T-helper 22 cell (primary cell): ENCODE results near the gene CACNB3.
"Not testable (repeated sequence)": the region's sequence is repeated elsewhere in the genome, so short reads cannot be mapped to it uniquely, and the experiment has no call there.

Experiments
- DNase-seq: peaks from one replicate; pipeline ENCODE4 v3.0.0-alpha.2; 2020; ENCODE audit warnings: low read depth

The CACNB3 gene

DNA sequence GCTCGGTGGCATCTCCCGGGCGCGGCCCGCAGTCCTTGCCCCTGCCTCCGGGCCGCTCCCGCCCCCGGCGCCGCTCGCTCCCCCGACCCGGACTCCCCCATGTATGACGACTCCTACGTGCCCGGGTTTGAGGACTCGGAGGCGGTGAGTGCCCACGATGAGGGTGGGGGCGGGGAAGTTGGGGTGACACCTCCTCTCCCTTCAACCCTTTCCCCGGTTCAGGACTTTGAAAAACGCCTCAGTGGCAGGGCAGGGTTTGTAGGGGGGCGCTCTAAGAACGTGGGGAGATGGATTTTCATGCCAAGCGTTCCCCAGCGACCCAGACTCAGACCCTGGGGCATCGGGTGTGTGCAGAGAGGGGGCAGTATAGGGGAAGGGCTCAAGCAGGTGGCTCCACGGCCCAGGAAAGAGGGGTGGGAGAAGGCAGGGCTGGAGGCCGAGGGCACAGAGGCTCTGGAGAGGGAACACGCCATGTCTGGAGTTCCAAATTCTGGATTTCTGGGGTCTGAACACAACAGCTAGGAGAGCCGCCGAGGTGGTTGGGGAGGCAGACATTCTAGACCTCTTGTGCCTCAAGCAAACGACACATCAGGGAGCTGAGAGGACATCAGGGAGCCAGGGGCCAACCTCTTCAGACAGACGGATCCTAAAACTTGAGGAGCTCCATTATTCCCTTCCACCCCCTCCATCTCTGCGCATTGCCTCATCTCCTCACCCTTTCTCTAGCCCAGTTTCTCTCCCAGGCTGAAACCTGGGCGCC, 715 bp downstream of the CACNB3 start:
- no peak for DNase-seq

- DNase-seq, result no peak
These were observed 1.9 kb downstream of the CACNB3 start for GRCh38 chr12:48819986-48820725.

DNA sequence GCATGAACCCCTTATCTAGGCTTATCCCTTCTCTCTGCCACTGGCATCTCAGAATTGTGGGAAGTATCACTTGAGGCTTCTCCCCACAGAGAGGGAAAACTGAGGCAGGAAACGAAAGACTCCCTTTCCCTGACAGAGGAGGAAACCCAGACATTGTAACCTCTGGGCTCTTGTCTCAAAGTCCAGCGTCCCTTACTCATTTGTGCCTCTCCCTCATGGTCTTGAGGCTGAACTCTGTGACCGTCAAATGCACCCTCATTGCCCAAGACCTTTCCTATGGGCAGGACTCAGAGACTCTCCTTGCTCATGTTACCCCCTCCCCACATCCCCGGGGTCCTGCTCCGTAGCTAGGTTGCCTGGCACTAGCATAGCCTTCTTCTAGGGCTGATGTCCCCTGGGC, 3.8 kb downstream of the CACNB3 start:
- DNase-seq, result no peak

GRCh38 chr12:48822711-48823110, 4.4 kb downstream of the CACNB3 start:
- no peak for DNase-seq

- no peak for DNase-seq
These were observed 5.0 kb downstream of the CACNB3 start for GRCh38 chr12:48823281-48823680.

- peak; percentile 21 for DNase-seq
These were observed 5.8 kb downstream of the CACNB3 start for GRCh38 chr12:48824112-48824511.

DNA sequence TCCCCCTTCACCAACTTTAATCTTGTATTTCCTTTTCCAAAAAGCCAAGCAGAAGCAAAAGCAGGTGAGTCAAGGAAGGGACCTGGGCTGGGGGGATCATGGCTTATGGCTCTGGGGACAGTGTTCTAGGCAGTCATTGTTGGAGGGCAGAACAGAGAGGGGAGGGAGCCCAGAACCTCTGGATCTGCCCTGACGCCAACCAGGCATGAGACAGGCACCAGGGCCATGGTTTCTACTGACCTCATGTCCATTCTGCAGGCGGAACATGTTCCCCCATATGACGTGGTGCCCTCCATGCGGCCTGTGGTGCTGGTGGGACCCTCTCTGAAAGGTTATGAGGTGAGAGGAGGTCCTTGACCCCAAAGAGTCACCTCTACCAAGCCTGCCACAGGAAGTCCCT, 6.6 kb downstream of the CACNB3 start:
- DNase-seq, result no peak

DNA sequence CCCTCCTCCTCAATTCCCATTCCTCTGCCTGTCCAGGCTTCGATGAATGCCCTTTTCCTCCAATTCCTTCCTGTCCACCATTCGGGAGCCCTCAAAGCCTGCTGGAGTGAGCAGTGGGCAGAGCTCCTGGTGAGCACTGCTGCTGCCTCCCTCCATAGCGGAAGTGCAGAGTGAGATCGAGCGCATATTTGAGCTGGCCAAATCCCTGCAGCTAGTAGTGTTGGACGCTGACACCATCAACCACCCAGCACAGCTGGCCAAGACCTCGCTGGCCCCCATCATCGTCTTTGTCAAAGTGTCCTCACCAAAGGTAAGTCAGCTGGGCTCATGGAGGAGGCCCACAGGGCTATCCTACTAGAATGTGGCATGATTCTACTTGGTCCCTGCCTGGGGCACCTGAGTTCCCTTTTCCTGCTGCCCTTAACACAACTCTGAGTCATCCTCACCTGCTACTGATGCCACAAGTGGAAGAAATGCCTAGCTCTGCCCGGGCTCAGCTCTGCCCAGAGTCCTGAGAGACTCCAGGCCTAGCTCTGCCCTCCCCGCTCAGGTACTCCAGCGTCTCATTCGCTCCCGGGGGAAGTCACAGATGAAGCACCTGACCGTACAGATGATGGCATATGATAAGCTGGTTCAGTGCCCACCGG, 8.0 kb downstream of the CACNB3 start:
- no peak for DNase-seq

GRCh38 chr12:48827026-48827425, 8.7 kb downstream of the CACNB3 start:
- no peak for DNase-seq

GRCh38 chr12:48827513-48828096, 9.3 kb downstream of the CACNB3 start:
- no peak for DNase-seq

DNA sequence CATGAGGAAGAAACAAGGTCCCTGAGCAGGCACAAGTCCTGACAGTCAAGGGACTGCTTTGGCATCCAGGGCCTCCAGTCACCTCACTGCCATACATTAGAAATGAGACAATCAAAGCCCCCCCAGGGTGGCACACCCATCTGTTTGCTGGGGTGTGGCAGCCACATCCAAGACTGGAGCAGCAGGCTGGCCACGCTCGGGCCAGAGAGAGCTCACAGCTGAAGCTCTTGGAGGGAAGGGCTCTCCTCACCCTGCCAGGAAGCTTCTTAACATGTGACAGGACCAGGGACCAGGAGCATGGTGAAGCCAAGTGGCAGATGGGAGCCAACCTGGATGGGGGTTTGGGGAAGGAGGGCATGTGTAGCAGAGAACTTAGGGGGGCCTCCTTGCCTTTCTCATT, 10.0 kb downstream of the CACNB3 start:
- no peak for DNase-seq

DNA sequence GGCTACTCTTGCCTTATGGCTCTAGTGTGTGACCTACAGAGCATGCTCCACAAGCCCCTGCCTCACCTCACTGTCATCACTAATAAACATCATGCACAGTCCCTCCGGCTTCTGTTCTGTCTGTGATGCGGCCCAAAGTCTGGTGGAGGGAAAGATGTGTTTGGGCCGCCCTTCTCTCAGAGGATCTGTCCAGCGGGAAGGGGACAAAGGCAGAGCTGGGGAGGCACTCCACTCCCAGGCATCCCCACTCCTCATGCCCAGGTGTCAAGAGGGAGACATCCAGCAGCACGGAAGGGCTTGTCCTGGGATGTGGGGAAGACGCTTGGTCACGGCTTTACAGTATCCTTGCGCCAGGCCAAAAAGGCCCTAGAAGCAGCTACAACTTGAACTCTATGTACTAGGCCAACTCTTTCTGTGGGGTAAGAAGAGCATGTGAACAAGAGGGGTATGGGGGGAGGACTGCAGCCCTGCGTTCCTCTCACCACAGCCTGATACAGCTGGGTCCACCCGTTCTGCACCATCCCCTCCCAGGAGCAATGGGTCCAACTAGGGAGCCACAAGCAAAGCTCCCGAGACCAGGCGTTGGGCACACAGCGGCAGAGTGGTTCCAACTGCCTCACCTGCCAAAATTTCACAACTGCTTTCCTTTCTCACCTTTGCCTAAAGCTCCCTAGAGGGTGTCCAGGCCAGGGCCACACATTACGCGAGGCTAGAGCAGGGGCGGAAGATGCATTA, 10.7 kb downstream of the CACNB3 start:
- no peak for DNase-seq

DNA sequence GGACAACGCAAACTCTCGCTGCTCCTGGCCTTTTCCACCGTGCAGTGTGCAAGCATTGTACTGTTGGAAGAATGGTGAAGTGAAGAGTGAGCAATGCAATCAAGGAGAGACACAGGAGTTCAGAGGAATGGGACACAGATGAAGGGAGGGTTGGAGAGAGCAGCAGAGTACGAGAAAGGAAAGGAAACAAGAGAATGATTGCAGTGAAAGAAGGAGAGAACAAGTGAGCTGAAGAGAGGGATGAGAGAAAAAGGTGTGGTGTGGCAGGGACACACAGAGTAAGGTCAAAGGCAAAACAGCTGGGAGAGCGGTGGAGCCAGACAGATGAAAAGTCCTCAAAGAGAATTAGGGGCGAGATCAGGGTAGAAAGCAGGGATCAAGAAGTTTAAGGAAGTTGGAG, 13.0 kb downstream of the CACNB3 start:
- DNase-seq, result no peak

DNA sequence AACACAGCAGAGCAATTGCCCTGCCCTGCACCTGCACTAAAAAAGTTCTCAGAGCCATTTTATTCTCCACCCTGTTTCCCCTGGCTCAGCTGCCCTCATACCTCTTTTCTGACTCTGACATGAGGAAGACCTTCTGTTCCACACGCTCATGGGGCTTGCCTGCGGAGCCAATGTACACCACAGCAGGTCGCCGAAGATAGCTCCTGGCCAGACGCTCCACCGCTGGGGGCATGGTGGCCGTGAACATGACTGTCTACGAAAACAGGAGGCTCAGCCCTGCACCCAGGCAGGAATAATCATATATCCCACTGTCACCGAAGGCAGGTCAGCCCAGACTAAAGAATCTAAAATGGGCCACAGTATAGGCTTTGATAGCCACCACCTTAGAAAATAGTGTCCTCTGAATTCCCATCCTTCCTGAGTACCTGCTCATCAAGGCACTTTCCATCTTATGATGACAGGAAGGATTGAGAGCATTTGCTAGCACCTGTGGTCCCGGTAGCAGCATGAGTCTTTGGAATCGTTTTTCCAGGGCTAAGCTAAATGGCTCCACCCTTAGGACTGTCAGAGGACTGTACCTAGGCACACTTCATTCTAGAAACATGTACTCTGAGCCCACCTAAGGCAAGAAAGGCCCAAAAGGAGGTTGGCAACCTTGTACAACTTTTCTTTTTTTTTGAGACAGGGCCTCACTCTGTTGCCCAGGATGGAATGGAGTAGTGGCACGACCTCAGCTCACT, 14.2 kb downstream of the CACNB3 start:
- DNase-seq, result no peak

- no peak for DNase-seq
These were observed 19.8 kb downstream of the CACNB3 start for GRCh38 chr12:48838048-48838447.

- not testable (repeated sequence) for DNase-seq
These were observed 23.7 kb downstream of the CACNB3 start for GRCh38 chr12:48842021-48842420.

- peak; percentile 91 for DNase-seq
These were observed 33.8 kb downstream of the CACNB3 start, which contains the start of gene DDX23 for GRCh38 chr12:48851883-48852733. Gene DDX23 (minus strand): TSS chr12:48852163. CDS start chr12:48845782, 6,381 bp downstream.

DNA sequence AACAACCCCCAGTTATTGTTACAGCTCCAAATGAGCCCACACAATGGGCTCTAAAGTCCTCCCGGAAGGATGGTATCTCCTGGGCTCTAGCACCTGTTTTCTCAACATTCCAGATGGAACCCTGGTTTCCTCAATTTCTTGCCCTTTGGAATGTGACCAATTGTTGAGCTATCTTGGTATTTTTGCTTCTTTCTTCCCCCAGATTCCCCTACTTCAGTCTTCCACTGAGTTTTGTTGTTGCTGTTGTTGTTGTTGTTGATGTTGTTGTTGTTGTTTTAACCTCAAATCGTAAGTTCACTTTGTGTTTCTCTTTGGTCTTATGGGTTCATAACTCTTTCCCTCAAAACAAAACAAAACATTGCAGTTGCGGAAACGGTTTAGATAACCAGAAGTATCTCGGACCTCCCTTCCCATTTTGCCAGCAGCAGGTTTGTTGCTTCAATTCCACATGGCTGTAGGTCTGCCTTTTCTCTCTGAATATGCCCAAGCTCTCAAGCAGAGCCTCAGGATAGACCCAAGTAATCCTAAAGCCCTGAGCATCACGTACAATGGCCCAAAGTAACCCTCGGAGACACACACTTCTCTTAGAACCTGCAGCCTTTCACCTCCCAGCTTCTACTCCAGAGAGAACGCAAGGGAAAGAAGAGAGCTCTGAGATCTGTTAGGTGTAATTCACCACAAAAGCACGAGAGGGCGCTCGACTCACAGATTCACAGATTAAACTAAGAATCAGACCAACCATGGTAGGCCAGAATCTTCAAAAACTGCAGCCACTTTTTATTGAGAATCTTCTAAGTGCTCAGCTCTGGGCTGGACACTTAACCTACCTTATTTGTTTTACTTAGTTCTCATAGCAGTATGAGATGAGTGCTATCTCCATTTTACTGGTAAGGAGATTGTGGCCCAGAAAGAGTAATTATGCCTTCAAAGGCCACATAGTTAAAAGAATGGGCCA, 34.7 kb downstream of the CACNB3 start:
- peak; percentile 64 for DNase-seq

- DNase-seq, result no peak
These were observed 36.2 kb downstream of the CACNB3 start for GRCh38 chr12:48854488-48854887.
